Gastrocnemius medialis (tissue), 4 donors: ENCODE results near the gene HMMR. TPM values are rescaled to one million over a fixed set of nuclear protein-coding genes. Genes with fewer than 3 reads are reported as not detected.

Experiments
- ATAC-seq, 2 donors: fragments of 150-250 bp; one replicate each; pipeline ENCODE4 v1.9.1; 2016
- DNase-seq, 2 donors: peaks; one replicate each; pipeline ENCODE4 v3.0.0-alpha.2; 2019
- H3K27ac ChIP-seq, 4 donors: fragments of 200-600 bp; sonication (generic); 1 replicate in 1 of 4; 2 replicates in 3 of 4; pipeline ENCODE4 v1.5.1; 2016 to 2018; ENCODE audit warnings: mild to moderate bottlenecking in 2 of 4, moderate library complexity in 1 of 4
- H3K27me3 ChIP-seq, 3 donors: fragments of 200-600 bp; sonication (generic) in 2 of 3; 1 replicate in 1 of 3; 2 replicates in 2 of 3; pipeline versions ENCODE4 v1.5.1 to v1.6.0; 2016 to 2019; ENCODE audit warnings: mild to moderate bottlenecking in 1 of 3, moderate library complexity in 1 of 3
- H3K36me3 ChIP-seq, 2 donors: fragments of 200-600 bp; sonication (generic) in 1 of 2; one replicate each; pipeline ENCODE4 v1.5.1; 2017 to 2018
- H3K4me1 ChIP-seq, 2 donors: fragments of 200-600 bp; sonication (generic) in 1 of 2; one replicate each; pipeline ENCODE4 v1.5.1; 2016 to 2017; ENCODE audit warnings: mild to moderate bottlenecking in 2 of 2
- H3K4me3 ChIP-seq, 4 donors: fragments of 200-600 bp; sonication (generic) in 3 of 4; 1 replicate in 1 of 4; 2 replicates in 3 of 4; pipeline ENCODE4 v1.5.1; 2016 to 2019; ENCODE audit warnings: mild to moderate bottlenecking in 2 of 4
- H3K9me3 ChIP-seq, 3 donors: fragments of 200-600 bp; sonication (generic) in 2 of 3; 1 replicate in 1 of 3; 2 replicates in 2 of 3; pipeline ENCODE4 v1.5.1; 2016 to 2019
- POLR2A ChIP-seq, 2 donors: fragments of 450-650 bp; IDR thresholded peaks; one replicate each; pipeline ENCODE4 v1.6.1; 2017; ENCODE audit warnings: antibody characterized with exemption in 2 of 2, mild to moderate bottlenecking in 2 of 2, moderate library complexity in 2 of 2
- in situ Hi-C, 4 donors: fragments of 200-750 bp; cut with MboI; loops; one replicate each; pipeline versions ENCODE4 v1.15.0 to v1.8.0; 2017; ENCODE audit warnings: low sequenced_read_pairs in 4 of 4
- intact Hi-C: fragments of 100-400 bp; cut with DNase I; formaldehyde crosslinking; loops from one replicate; pipeline ENCODE4 v1.15.1; 2023; ENCODE audit warnings: low total_unique reads
- total RNA-seq, 4 donors: library from RNA; depleted of rRNA; stranded (reverse); fragments of >200 nt; gene quantifications; one replicate each; pipeline versions ENCODE4 v1.1.0 to v1.2.3, GENCODE V29; 2016
- TF ChIP-seq, protein P1 (sequence below), 5 experiments: fragments of 450-650 bp in 3 of 5; fragments of 200-600 bp in 2 of 5; sonication (generic) in 2 of 5; IDR thresholded peaks in 4 of 5; conservative IDR thresholded peaks in 1 of 5; 1 replicate in 4 of 5; 2 replicates in 1 of 5; pipeline ENCODE4 v1.5.1; 2016 to 2019; ENCODE audit warnings: antibody characterized with exemption in 5 of 5, mild to moderate bottlenecking in 3 of 5, moderate library complexity in 3 of 5

Gene HMMR
- total RNA-seq, 4 donors from 2014 or later, result 0.12 to 1.3 (median 0.55) TPM

DNA sequence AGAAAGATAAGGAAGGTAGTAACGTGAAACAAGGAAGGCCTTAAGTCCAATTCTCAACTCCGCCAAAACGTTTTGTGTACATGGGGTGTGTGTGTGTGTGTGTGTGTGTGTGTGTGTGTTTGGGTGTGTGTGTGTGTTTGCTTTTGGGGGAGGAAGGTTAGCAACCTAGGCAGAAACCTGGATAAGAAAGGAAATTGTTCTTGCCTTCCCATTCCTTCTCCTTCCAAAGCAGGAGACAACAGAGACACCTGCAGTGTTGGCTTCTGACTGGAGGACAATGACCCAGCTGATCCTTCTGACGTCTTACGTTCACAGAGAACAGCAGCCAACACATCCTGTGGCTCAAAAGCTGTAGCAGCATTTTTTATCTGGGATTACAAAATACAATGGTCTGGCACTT, 27.2 kb upstream of the HMMR start:
- ATAC-seq (no peak), DNase-seq (no peak)
- TF ChIP-seq POLR2A (IDR thresholded peaks at IDR 0.05), result no peak
- TF ChIP-seq, protein P1, sequence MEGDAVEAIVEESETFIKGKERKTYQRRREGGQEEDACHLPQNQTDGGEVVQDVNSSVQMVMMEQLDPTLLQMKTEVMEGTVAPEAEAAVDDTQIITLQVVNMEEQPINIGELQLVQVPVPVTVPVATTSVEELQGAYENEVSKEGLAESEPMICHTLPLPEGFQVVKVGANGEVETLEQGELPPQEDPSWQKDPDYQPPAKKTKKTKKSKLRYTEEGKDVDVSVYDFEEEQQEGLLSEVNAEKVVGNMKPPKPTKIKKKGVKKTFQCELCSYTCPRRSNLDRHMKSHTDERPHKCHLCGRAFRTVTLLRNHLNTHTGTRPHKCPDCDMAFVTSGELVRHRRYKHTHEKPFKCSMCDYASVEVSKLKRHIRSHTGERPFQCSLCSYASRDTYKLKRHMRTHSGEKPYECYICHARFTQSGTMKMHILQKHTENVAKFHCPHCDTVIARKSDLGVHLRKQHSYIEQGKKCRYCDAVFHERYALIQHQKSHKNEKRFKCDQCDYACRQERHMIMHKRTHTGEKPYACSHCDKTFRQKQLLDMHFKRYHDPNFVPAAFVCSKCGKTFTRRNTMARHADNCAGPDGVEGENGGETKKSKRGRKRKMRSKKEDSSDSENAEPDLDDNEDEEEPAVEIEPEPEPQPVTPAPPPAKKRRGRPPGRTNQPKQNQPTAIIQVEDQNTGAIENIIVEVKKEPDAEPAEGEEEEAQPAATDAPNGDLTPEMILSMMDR (IDR thresholded peaks at IDR 0.05 in 4 of 5, conservative IDR thresholded peaks at IDR 0.05 in 1 of 5), result no peak
- Histone ChIP-seq H3K9me3 (no peaks in the 10 kb centered on the region), H3K4me1 (peaks cover 0 to 7% of the 10 kb centered on the region in 2 donors), H3K27ac (no peak overlapping the region), H3K4me3 (no peak overlapping the region), H3K27me3 (no peaks in the 10 kb centered on the region), H3K36me3 (no peaks in the 10 kb centered on the region)
- in situ Hi-C loops (no loop called here), intact Hi-C loops (no loop called here)

DNA sequence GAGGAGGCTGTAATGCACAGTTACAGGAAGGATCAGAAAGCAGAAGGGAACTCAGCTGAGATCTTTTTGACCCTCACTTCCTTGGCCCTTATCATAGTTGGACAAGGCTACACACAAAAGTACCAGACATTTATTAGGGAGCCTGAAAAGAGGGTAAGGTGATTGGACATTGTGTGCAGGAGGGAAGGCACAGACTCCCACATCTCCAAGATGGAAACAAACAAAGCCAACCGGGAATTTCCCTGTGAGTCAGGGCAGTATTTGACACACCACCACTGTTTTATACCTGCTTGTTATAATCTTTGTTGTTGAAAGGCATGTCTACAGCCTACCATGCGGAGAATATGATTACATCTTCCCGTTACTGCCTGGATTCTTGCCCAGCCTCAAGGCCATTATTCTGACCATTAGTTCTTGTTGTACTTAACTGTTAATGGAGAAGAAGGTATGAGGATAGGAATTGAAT, 26.0 kb upstream of the HMMR start:
- DNase-seq (no peak), ATAC-seq (no peak)
- Histone ChIP-seq H3K4me1 (peaks cover 7 to 18% of the 10 kb centered on the region in 2 donors), H3K27me3 (no peaks in the 10 kb centered on the region), H3K27ac (no peak overlapping the region), H3K9me3 (no peaks in the 10 kb centered on the region), H3K4me3 (no peak overlapping the region), H3K36me3 (no peaks in the 10 kb centered on the region)
- TF ChIP-seq, protein P1 (IDR thresholded peaks at IDR 0.05 in 4 of 5, conservative IDR thresholded peaks at IDR 0.05 in 1 of 5), result no peak
- no peak for TF ChIP-seq POLR2A (IDR thresholded peaks at IDR 0.05)
- in situ Hi-C loops, result no loop called here
- intact Hi-C loops, result no loop called here

DNA sequence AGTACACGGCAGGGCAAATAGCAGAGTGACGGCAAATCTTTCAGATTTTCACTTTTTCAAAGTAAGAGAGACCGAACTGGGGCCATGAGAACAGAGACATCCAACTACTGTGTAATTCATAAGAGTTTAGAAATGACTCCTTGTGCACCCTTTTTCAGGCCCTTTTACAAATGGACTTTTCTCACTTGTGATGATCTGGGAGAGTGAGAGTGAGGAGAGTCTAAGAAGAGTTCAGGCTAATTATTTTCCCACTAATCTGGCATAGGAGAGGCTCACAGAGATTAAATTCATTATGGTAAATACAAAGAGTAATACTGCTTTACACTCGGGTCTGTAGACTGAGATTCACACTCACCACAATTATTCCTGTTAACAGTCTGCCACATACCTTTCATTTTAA, 23.9 kb upstream of the HMMR start:
- H3K4me1 ChIP-seq, result peaks cover 23 to 36% of the 10 kb centered on the region in 2 donors
- H3K4me3 ChIP-seq, result peak overlapping the region in 1 of 4 donors; percentile 100

DNA sequence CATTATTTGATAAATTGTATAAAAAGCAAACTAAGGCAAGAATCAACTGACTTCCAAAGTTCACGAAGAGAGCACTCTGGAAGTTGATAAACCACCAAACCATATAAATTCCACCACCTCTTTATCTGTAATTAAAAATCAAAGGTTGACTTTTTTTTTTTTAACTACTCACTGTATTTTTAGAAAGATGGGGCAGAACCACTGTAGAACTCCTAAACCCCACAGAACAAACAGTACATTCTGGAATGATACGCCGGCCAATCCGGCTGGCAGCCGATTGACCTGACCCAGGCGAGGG, 23.5 kb upstream of the HMMR start:
- Histone ChIP-seq H3K36me3 (peaks cover 0 to 18% of the 10 kb centered on the region in 2 donors), H3K27me3 (no peaks in the 10 kb centered on the region), H3K4me1 (peaks cover 23 to 41% of the 10 kb centered on the region in 2 donors), H3K9me3 (no peaks in the 10 kb centered on the region), H3K4me3 (peak overlapping the region; percentile 79 to 100 (median 84)), H3K27ac (peak overlapping the region; percentile 91 to 100 (median 92))
- in situ Hi-C loops (no loop called here), intact Hi-C loops (loop anchor here (1.0 kb wide), 2 partner anchors 23 to 68 kb away; partner anchors contain the start of genes HMMR, MAT2B and NUDCD2)
- no peak for DNase-seq
- no peak for ATAC-seq
- TF ChIP-seq POLR2A (IDR thresholded peaks at IDR 0.05), result no peak
- TF ChIP-seq, protein P1 (IDR thresholded peaks at IDR 0.05 in 4 of 5, conservative IDR thresholded peaks at IDR 0.05 in 1 of 5), result no peak

More for the DNA sequence above, 23.9 kb upstream of the HMMR start:
- TF ChIP-seq, protein P1 (IDR thresholded peaks at IDR 0.05 in 4 of 5, conservative IDR thresholded peaks at IDR 0.05 in 1 of 5), result no peak
- TF ChIP-seq POLR2A (IDR thresholded peaks at IDR 0.05), result no peak
- H3K36me3 ChIP-seq, result peaks cover 0 to 13% of the 10 kb centered on the region in 2 donors
- DNase-seq (no peak), ATAC-seq (no peak)
- peak overlapping the region; percentile 91 to 100 (median 92) for H3K27ac ChIP-seq
- no peaks in the 10 kb centered on the region for H3K27me3 ChIP-seq
- in situ Hi-C loops, result no loop called here
- H3K9me3 ChIP-seq, result no peaks in the 10 kb centered on the region
- intact Hi-C loops, result no loop called here
